OCI-LY1 (cell line): ENCODE measurements around the gene DPH2.
A peak's percentile ranks its signal among the peaks of the same experiment; 100 is the strongest.

Experiments used
- H2AFZ ChIP-seq: fragments of 200-600 bp; sonication (generic), shearing (Covaris generic); 2 replicates; pipeline ENCODE4 v1.6.0; 2014; ENCODE audit warnings: antibody characterized with exemption, mild to moderate bottlenecking, low read length
- H3F3A ChIP-seq: fragments of 200-600 bp; sonication (generic), shearing (Covaris generic); 2 replicates; pipeline ENCODE4 v1.6.0; 2014; ENCODE audit warnings: mild to moderate bottlenecking, antibody characterized with exemption, low read length, moderate library complexity; ENCODE audit not compliant: insufficient read depth
- H3K27ac ChIP-seq: fragments of 200-600 bp; sonication (generic); 2 replicates; pipeline ENCODE4 v1.5.1; 2014; ENCODE audit warnings: low read length, mixed run types, mild to moderate bottlenecking, low read depth; ENCODE audit not compliant: poor library complexity, severe bottlenecking
- H3K27me3 ChIP-seq: fragments of 200-600 bp; sonication (generic); 2 replicates; pipeline ENCODE4 v1.6.0; 2014; ENCODE audit warnings: antibody characterized with exemption, mild to moderate bottlenecking, low read length, moderate library complexity; ENCODE audit not compliant: insufficient read depth
- H3K36me3 ChIP-seq: fragments of 200-600 bp; sonication (generic); 2 replicates; pipeline ENCODE4 v1.6.1; 2014; ENCODE audit warnings: mild to moderate bottlenecking, antibody characterized with exemption, low read length, moderate library complexity, mixed read lengths; ENCODE audit not compliant: insufficient read depth
- H3K4me1 ChIP-seq: fragments of 200-600 bp; sonication (generic); 2 replicates; pipeline ENCODE4 v1.5.1; 2014; ENCODE audit warnings: mild to moderate bottlenecking, low read length, moderate library complexity; ENCODE audit not compliant: insufficient read depth, severe bottlenecking
- H3K4me2 ChIP-seq: fragments of 200-600 bp; sonication (generic), shearing (Covaris generic); 2 replicates; pipeline ENCODE4 v1.6.1; 2014; ENCODE audit warnings: low read length
- H3K4me3 ChIP-seq: fragments of 200-600 bp; sonication (generic); 2 replicates; pipeline ENCODE4 v1.5.1; 2014; ENCODE audit warnings: low read length, low read depth, mild to moderate bottlenecking, mixed read lengths; ENCODE audit not compliant: poor library complexity, severe bottlenecking
- H3K79me2 ChIP-seq: fragments of 200-600 bp; shearing (Covaris generic); 2 replicates; pipeline ENCODE4 v1.6.1; 2016; ENCODE audit warnings: mixed run types, low read length, mixed read lengths; ENCODE audit not compliant: insufficient read depth
- H3K9ac ChIP-seq: fragments of 200-600 bp; sonication (generic), shearing (Covaris generic); 2 replicates; pipeline ENCODE4 v1.6.1; 2014; ENCODE audit warnings: mild to moderate bottlenecking, low read length, mixed read lengths
- H3K9me2 ChIP-seq: fragments of 200-600 bp; sonication (generic), shearing (Covaris generic); 2 replicates; pipeline ENCODE4 v1.6.1; 2014; ENCODE audit warnings: low read depth, mild to moderate bottlenecking, low read length, mixed read lengths
- H3K9me3 ChIP-seq: fragments of 200-600 bp; shearing (Covaris generic); 2 replicates; pipeline ENCODE4 v1.6.1; 2014; ENCODE audit warnings: low read length, mixed read lengths
- H4K20me1 ChIP-seq: fragments of 200-600 bp; sonication (generic), shearing (Covaris generic); 2 replicates; pipeline ENCODE4 v1.6.0; 2016; ENCODE audit warnings: mild to moderate bottlenecking, low read length; ENCODE audit not compliant: insufficient read depth
- EZH2 ChIP-seq: fragments of 200-600 bp; sonication (generic), shearing (Covaris generic); IDR thresholded peaks from 2 replicates; pipeline ENCODE4 v1.8.0; 2017; ENCODE audit warnings: borderline replicate concordance, mixed run types, mild to moderate bottlenecking, antibody characterized with exemption, low read length, moderate library complexity, mixed read lengths
- TF ChIP-seq, protein P1 (sequence below): fragments of 200-600 bp; sonication (generic), shearing (Covaris generic); IDR thresholded peaks from 2 replicates; pipeline ENCODE4 v1.5.1; 2017; ENCODE audit warnings: mild to moderate bottlenecking, antibody characterized with exemption, low read length, moderate library complexity, mixed read lengths

Gene DPH2

DNA sequence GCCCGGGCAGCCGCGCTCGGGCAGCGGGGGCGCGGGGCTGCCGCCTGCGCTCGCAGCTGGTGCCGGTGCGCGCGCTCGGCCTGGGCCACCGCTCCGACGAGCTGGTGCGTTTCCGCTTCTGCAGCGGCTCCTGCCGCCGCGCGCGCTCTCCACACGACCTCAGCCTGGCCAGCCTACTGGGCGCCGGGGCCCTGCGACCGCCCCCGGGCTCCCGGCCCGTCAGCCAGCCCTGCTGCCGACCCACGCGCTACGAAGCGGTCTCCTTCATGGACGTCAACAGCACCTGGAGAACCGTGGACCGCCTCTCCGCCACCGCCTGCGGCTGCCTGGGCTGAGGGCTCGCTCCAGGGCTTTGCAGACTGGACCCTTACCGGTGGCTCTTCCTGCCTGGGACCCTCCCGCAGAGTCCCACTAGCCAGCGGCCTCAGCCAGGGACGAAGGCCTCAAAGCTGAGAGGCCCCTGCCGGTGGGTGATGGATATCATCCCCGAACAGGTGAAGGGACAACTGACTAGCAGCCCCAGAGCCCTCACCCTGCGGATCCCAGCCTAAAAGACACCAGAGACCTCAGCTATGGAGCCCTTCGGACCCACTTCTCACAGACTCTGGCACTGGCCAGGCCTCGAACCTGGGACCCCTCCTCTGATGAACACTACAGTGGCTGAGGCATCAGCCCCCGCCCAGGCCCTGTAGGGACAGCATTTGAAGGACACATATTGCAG, 33.2 kb upstream of the DPH2 start:
- TF ChIP-seq EZH2 = no peak
- TF ChIP-seq, protein P1, sequence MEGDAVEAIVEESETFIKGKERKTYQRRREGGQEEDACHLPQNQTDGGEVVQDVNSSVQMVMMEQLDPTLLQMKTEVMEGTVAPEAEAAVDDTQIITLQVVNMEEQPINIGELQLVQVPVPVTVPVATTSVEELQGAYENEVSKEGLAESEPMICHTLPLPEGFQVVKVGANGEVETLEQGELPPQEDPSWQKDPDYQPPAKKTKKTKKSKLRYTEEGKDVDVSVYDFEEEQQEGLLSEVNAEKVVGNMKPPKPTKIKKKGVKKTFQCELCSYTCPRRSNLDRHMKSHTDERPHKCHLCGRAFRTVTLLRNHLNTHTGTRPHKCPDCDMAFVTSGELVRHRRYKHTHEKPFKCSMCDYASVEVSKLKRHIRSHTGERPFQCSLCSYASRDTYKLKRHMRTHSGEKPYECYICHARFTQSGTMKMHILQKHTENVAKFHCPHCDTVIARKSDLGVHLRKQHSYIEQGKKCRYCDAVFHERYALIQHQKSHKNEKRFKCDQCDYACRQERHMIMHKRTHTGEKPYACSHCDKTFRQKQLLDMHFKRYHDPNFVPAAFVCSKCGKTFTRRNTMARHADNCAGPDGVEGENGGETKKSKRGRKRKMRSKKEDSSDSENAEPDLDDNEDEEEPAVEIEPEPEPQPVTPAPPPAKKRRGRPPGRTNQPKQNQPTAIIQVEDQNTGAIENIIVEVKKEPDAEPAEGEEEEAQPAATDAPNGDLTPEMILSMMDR = peak; percentile 21; the same call in 1 of the 2 replicates
- no peaks in the 10 kb centered on the region for H4K20me1 ChIP-seq
- H3K9me3 ChIP-seq = no peaks in the 10 kb centered on the region
- no peaks in the 10 kb centered on the region for H3K79me2 ChIP-seq
- H3K9ac ChIP-seq = no peak overlapping the region
- H3K27ac ChIP-seq = no peak overlapping the region
- peaks cover 35% of the 10 kb centered on the region for H3K4me1 ChIP-seq
- H3K36me3 ChIP-seq = no peaks in the 10 kb centered on the region; the same call in 1 of the 2 replicates
- no peak overlapping the region for H2AFZ ChIP-seq
- no peaks in the 10 kb centered on the region for H3K27me3 ChIP-seq
- H3K9me2 ChIP-seq = no peaks in the 10 kb centered on the region
- H3K4me3 ChIP-seq = peak overlapping the region; percentile 53
- peak overlapping the region; percentile 73 for H3K4me2 ChIP-seq
- no peaks in the 10 kb centered on the region for H3F3A ChIP-seq

DNA sequence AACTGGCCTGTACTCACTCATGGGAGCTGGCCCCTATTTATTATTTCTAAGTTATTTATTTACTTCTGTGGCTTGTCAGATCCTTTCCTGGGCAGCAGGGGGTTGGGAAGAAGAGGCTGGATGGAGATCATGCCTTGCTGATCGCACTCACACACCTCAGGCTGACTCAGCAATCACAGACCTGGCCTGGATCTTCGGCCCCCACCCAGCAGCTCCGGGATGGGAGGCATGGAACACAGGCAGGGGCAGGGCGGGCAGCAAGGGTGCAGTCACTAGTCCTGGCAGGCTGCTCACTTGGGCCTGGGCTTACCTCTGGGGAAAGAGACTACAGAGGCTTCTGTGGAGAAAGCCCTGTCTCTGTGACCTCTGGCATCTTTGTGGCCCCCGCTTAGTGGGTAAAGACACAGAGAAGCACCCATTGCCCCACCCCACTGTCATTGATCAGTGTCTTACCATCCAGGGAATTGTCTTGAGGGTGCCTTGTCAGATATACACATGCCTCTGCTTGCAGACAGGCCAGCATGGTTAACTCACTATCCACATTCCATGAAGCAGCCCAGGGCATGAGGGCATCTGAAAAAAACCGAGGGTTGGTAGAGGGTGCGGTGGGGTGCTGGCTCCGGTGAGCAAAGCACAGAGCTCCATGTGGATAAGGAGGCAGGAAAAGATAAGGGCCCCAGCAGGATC, 32.5 kb upstream of the DPH2 start:
- TF ChIP-seq, protein P1 = no peak
- TF ChIP-seq EZH2 = no peak
- Histone ChIP-seq H2AFZ (no peak overlapping the region), H3K27me3 (no peaks in the 10 kb centered on the region), H3K79me2 (no peaks in the 10 kb centered on the region), H3K9ac (no peak overlapping the region), H3K27ac (no peak overlapping the region), H3F3A (no peaks in the 10 kb centered on the region), H3K4me1 (peaks cover 31% of the 10 kb centered on the region), H3K4me2 (no peak overlapping the region), H3K36me3 (no peaks in the 10 kb centered on the region; the same call in 1 of the 2 replicates), H3K9me3 (no peaks in the 10 kb centered on the region), H3K4me3 (no peak overlapping the region), H4K20me1 (no peaks in the 10 kb centered on the region), H3K9me2 (no peaks in the 10 kb centered on the region)

DNA sequence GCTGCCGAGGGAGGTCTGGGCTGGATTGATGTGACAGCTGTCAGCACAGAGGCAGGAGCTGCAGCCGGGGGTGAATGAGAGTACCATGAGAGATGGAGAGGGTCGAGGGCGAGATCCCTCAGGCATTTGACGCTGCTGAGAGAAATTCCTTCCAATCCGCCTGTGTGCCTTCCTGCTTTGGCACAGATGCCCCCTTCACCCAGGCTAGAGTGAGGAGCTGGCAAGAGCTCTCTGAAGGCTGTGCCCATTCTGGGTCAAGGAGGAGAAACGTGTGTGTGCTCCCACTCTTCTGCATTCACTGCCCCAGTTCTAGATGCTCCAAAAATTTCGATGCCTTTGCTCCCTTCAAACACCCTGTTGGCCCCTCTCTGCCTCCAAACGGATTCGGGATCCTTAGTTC, 31.4 kb upstream of the DPH2 start:
- no peak overlapping the region for H3K4me2 ChIP-seq
- no peak overlapping the region for H3K27ac ChIP-seq
- H3K4me3 ChIP-seq = no peak overlapping the region
- H3K79me2 ChIP-seq = no peaks in the 10 kb centered on the region
- H3K9me2 ChIP-seq = no peaks in the 10 kb centered on the region
- no peaks in the 10 kb centered on the region for H3K9me3 ChIP-seq
- H3K36me3 ChIP-seq = no peaks in the 10 kb centered on the region; the same call in 1 of the 2 replicates
- no peaks in the 10 kb centered on the region for H3K27me3 ChIP-seq
- peaks cover 20% of the 10 kb centered on the region for H3K4me1 ChIP-seq
- no peaks in the 10 kb centered on the region for H3F3A ChIP-seq
- H2AFZ ChIP-seq = no peak overlapping the region
- no peak overlapping the region for H3K9ac ChIP-seq
- no peak for TF ChIP-seq EZH2
- TF ChIP-seq, protein P1 = no peak
- H4K20me1 ChIP-seq = no peaks in the 10 kb centered on the region
